A204.1 (cell line): ENCODE measurements around the gene ARHGAP44.
"Not testable (repeated sequence)": the region's sequence is repeated elsewhere in the genome, so short reads cannot be mapped to it uniquely, and the experiment has no call there.

Source experiments
- FAIRE-seq: peaks from 2 replicates; lab custom pipeline; 2012; peaks lifted over from hg19 to GRCh38; lab: Jason Lieb, UNC

Gene ARHGAP44

DNA sequence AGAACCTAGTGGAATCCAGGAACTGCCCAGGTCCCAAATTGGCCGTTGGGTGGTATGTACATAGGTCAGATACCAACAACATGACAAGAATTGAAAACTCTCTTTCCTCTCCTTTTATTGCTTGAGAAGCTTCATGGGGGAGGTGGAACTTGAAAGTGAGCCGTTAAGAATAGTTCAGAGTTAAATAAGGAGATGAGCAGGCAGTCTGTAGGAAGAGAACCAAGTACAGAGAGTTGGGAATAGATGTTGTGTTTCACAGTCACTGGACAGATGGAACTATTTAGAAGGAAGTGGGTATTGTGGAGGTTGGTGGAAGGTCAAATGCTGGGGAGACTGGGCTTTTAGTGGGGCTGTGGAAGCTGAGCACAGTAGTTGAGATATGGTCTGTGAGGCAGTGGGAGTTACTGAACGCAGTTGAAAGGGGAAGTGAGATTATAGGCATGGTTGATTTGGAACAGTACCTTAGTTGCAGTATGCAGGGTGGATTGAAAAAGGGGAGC is 26.4 kb downstream of the ARHGAP44 start:
- no peak for FAIRE-seq

- FAIRE-seq, result no peak
Observed at GRCh38 chr17:12821376-12821940, 32.2 kb downstream of the ARHGAP44 start.

DNA sequence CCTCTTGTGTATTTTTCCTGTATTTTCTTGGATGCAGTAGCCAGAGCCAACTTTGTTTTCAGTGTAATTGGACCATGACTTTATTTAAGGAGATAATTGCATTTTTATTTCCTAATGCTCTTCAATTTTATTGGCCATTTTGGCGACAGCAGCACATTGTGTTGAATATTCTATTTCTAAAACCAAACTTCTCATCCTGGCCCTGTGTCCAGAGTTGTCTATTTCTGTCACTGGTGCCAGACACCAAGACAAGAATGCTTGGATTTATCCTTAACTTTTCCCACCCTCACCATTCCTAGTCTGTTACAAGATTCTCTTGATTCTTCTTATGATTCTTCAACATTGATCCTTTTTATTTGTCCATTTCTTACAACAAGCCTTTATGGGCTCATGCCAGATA is 37.1 kb downstream of the ARHGAP44 start:
- no peak for FAIRE-seq

GRCh38 chr17:12830777-12831247 is 41.5 kb downstream of the ARHGAP44 start:
- FAIRE-seq, result no peak

- FAIRE-seq, result no peak
Observed at GRCh38 chr17:12831839-12832238, 42.5 kb downstream of the ARHGAP44 start.

- FAIRE-seq, result no peak
Observed at GRCh38 chr17:12839042-12839441, 49.7 kb downstream of the ARHGAP44 start.

DNA sequence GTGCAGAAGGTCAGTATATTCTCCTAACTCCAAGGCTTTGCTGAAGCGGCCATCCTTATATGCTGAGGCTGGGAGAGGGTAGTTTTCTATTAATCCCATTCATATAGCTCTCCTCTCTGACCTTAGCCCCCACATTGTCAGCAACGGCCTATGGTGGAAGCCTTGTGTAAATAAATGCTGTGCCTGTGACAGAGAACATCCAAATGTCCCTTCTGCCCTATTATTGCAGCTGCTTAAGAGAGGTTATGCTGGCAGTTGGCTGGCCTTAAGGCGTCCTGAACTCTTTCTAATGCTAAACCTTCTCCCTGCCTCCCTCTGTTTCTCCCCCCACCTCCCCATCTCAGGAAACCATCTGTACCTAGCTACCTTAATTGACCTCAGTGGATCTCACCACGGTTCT is 53.6 kb downstream of the ARHGAP44 start:
- no peak for FAIRE-seq

DNA sequence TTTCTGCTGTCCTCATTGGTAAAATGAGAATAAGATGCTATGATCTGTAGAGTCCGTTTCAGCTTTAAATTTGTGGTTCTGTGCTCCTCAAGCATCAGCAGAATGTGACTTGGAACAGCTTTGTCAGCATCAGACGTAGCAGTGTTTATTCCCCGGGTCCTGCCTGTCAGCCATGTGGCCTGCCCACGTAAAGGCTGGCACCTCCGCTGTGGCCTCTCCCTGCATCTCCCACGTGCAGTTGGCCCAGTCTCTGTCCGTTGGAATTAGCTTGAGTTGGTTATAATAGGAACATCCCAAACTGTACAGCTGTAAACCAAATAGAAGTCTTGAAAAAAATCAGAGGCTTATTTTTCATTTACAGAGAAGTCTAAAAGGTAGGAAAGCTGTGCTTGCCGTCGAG is 61.7 kb downstream of the ARHGAP44 start:
- no peak for FAIRE-seq

DNA sequence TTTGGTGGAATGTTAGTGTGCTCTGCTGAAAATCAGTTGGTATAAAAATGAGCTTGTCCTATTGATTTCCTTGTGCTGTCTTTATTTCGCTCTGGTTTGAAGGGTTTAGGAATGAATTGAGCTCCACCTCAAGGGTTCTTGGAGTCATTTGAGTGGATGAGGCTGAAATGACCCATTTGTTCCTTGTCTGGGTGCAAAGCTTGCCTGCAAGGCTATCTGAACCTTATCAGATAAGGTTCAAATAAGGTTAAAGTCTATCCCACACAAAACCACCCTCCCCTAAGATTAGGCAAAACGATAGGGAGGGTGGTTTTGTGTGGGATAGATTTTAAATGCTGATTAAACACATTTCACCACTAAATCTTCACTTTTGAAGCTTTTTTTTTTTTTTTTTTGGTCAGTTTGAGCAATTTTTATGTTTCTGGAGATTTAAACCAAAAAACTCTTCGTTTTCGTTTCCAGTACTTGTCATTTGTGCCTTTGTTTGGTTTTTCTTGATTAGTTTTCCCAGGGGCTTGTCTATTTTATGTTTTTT is 62.7 kb downstream of the ARHGAP44 start:
- no peak for FAIRE-seq

DNA sequence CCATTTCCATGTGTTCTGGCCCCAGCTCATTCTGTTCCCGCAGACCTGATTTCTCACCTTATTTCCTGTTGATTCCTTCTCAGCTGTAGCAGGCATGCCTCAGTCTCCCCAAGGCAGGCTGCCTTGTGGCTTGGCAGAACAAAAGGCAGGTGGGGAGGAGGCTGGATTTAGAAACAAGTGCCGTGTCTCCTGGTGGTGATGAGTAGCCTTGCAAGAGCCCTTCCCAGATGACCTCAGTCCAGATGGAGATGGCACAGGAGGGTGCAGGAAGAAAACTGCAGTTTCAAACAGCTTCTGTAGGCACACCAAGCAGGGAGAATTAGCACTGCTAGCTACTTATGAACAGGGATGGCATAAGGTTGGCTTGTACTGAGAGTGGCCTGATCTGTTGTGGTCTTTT is 64.6 kb downstream of the ARHGAP44 start:
- no peak for FAIRE-seq

GRCh38 chr17:12856416-12856815 is 67.1 kb downstream of the ARHGAP44 start:
- no peak for FAIRE-seq

GRCh38 chr17:12857592-12857991 is 68.3 kb downstream of the ARHGAP44 start:
- FAIRE-seq, result no peak

GRCh38 chr17:12859520-12859919 is 70.2 kb downstream of the ARHGAP44 start:
- no peak for FAIRE-seq

GRCh38 chr17:12865769-12866168 is 76.5 kb downstream of the ARHGAP44 start:
- no peak for FAIRE-seq

GRCh38 chr17:12866244-12866643 is 76.9 kb downstream of the ARHGAP44 start:
- no peak for FAIRE-seq

DNA sequence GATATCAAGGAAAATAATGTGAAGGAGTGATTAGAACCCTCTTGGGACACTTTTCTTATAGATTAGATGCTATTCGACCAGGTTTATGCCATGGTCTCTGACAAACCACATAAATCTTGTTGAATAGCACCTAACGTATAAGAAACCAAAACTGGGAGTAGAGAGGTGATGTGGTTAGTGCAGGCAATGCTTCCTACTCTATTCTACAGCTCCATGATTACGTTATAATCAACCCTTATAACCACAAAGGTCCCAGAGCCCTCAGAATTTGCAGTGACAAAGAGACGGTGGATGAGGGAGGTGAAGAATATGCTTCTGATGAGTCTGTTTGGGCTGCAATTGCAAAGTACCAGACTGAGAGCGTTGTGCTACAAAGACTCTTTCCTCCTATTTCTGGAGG is 78.4 kb downstream of the ARHGAP44 start:
- FAIRE-seq, result no peak

- not testable (repeated sequence) for FAIRE-seq
Observed at GRCh38 chr17:12873415-12874125, 84.3 kb downstream of the ARHGAP44 start.

GRCh38 chr17:12877953-12878669 is 88.8 kb downstream of the ARHGAP44 start:
- no peak for FAIRE-seq

- not testable (repeated sequence) for FAIRE-seq
Observed at GRCh38 chr17:12879096-12879495, 89.8 kb downstream of the ARHGAP44 start.

GRCh38 chr17:12883472-12883871 is 94.2 kb downstream of the ARHGAP44 start:
- FAIRE-seq, result no peak

- FAIRE-seq, result no peak
Observed at GRCh38 chr17:12887088-12887487, 97.8 kb downstream of the ARHGAP44 start.

DNA sequence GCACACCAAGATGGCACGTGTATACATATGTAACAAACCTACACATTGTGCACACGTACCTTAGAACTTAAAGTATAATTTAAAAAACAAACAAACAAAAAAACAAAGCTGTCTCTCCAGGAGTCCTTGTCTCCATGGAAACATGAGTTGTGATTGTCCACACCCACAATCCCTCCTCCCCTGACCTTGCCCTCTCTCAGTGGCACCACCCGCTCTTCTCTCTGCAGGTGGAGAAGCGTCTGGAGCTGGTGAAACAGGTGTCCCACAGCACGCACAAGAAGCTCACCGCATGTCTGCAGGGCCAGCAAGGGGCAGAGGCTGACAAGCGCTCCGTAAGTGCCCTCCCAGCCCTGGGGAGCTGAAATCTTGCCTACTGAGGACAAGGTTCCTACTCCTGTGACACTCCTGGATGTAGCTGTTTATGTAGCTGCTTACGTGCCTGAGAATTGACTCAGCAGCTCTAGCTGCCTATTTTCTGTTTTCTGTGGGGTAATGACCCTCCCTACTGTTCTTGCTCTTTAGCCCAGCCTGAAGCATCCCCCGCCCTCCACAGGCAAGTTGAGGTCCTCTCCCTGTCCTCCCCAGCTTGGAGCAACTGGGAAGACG is 107.0 kb downstream of the ARHGAP44 start:
- no peak for FAIRE-seq

GRCh38 chr17:12898110-12898509 is 108.8 kb downstream of the ARHGAP44 start:
- no peak for FAIRE-seq
